Limb (tissue), 2 donors: ENCODE results near the gene NGB.
A peak's percentile ranks its signal among the peaks of the same experiment; 100 is the strongest.
"Not testable (repeated sequence)": the region's sequence is repeated elsewhere in the genome, so short reads cannot be mapped to it uniquely, and the experiment has no call there.

Source experiments
- DNase-seq, 2 donors: peaks; one replicate each; pipeline ENCODE4 v3.0.0-alpha.2; 2016; ENCODE audit errors: extremely low spot score in 2 of 2

NGB gene

GRCh38 chr14:77271113-77271710 is at the start of gene NGB:
Gene NGB, minus strand, starts transcription at chr14:77271206. Its CDS starts 269 bp downstream, at chr14:77270937.
- no peak for DNase-seq

DNA sequence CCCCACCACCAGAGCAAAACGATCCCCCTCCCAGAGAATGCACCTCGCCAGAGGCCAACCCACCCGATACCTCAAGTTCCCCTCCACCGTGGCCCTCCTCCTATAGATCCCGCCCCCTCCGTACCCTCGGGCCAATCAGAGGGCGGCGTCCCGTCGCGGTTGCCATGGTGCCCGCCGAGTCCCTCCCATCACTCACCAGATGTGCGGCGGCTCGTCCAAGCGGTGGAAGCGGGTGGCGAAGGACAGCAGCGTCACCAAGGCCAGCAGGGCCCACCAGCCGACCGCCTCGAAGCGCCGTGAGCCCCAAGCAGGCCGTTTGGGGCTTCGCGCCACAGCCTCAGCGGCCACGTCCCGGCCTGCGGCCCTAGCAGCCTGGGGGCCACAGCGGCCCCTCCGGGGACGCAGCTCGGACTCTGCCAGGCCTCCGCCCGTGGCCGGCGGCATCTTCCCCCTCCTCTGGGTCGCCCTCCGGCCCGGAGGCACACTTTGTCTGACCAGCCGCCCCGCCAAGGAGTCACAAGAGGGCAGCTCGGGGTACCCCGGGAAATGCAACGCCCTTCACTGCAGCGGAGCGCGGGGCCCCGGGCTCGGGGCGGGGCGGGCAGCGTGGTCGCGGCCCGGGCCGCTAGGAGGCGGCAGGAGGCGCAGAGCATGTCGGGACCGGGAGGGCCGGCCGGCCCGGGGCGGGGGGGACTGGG is 49.4 kb upstream of the NGB start, which contains the start of gene POMT2:
POMT2 (minus strand) TSS at position 646 of the 698 bp plus-strand sequence; CDS start at position 444, 202 bp downstream.
- peak; percentile 92 to 96 for DNase-seq

DNA sequence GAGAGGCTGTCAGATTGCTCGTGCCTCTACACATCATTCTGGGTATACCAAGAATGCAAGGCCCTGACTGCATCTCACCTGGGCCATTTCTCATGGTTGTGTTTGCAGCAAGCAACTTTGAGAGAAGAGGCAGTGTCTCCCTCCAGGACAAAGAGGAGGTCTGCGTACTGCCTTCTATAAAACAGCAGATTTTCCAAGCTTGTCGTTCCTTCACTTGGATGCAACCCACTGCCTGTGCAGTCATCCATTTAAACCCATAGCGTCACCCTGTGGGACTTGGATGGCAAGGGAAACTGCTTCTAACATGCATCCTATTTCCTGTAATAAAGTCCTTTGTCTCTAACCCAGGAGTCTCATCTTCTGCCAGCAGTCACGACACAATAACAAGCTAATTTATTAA is 48.4 kb upstream of the NGB start:
- DNase-seq = no peak

GRCh38 chr14:77318756-77319155 is 47.8 kb upstream of the NGB start:
- DNase-seq = not testable (repeated sequence)

- DNase-seq = no peak
Measured at GRCh38 chr14:77318006-77318553, 47.1 kb upstream of the NGB start.

- no peak for DNase-seq
Measured at GRCh38 chr14:77316872-77317301, 45.9 kb upstream of the NGB start.

DNA sequence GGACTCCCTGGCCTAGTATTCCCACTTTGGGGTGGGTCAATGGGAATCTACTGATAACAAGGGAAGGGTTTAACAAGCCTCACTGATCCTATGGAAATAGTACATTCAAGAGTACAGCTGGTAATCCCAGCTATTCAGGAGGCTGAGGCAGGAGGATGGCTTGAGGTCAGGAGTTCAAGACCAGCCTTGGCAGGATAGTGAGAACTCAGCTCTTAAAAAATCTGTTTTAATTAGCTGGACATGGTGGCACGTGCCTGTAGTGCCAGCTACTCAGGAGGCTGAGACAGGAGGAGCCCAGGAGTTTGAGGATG is 45.1 kb upstream of the NGB start:
- no peak for DNase-seq

DNA sequence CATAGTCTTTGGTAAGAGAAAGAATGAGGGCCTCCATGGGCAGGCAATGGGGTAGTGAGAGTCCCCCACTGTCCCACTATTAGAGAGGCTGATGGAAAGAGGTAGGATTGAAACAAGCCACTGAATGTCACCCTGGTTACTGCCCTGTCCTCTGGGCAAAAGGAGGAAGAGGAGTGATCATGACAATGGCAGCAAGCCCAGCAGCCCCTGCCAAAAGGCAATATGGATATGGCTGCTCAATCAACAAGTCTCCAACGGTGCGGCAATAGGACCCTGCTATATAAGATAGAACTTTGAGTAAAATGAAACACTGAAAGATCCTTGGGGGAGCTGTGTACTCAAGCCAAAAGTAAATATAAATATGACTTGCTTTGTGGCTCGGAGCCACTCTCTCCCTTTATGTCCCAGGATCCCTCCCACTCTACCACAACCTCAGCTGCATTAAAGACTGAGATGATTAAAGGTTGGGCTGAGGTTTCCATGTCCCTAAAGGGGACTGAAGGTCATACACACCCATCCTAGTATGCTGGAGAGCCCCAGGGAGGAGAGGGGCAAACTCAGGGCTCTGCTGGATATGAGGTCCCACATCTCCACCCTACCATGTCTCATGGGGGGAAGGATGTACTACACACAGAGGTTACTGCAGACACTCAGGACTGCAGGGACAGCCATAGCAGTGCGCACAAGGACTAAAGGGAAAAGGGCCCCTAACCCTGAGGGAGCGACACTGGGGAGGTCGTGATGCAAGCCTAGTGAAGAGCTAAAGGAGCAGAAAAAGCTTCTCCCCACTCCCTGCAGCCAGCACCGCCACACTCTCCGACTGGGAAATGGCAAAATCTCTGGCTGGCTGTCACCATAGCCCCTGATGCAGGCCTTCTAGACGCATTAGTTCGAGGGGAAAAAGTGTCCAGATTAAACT is 43.8 kb upstream of the NGB start:
- no peak for DNase-seq

- DNase-seq = no peak
Measured at GRCh38 chr14:77314043-77314442, 43.0 kb upstream of the NGB start.

- DNase-seq = no peak
Measured at GRCh38 chr14:77313371-77313770, 42.4 kb upstream of the NGB start.

- no peak for DNase-seq
Measured at GRCh38 chr14:77311217-77311616, 40.2 kb upstream of the NGB start.

- DNase-seq = no peak
Measured at GRCh38 chr14:77310026-77310425, 39.0 kb upstream of the NGB start.

GRCh38 chr14:77309131-77309530 is 38.1 kb upstream of the NGB start:
- DNase-seq = no peak

- DNase-seq = peak in 1 of 2 donors; percentile 65
Measured at GRCh38 chr14:77306851-77307496, 36.0 kb upstream of the NGB start.

GRCh38 chr14:77306416-77306815 is 35.4 kb upstream of the NGB start:
- DNase-seq = peak in 1 of 2 donors; percentile 24

- peak in 1 of 2 donors; percentile 40 for DNase-seq
Measured at GRCh38 chr14:77305696-77306095, 34.7 kb upstream of the NGB start.

DNA sequence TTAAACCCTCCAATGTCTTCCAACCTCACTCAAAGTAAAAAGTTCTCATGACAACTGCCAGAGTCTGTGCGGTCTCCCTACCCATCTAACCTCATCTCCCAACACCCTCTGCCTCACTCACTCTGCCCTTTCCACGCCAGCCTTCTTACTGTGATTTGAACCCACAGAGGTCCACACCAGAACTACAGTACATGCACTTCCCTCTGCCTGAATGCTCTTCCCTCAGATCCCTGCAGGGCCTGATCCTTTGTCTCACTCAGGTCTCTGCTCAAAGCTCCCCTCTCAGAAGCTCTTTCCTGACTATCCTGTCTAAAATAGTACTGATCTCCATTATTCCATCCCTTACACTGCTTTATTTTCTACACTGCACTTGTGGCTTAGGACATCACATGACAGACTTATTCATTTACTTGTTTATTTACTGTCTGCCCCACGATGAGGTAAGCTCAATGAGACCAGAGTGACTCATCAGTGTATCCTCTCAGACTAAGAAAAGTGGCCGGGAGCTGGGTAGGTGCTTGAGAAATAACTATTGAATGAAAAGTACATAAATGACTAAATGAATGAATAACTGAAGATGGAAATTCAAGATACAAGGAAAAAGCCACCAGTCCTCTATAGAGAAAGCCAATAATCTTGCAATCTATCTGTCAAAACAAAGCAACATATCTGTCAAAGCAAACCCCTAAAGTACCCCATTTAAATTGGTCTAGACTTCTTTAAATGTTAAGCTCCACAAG is 32.6 kb upstream of the NGB start:
- no peak for DNase-seq

DNA sequence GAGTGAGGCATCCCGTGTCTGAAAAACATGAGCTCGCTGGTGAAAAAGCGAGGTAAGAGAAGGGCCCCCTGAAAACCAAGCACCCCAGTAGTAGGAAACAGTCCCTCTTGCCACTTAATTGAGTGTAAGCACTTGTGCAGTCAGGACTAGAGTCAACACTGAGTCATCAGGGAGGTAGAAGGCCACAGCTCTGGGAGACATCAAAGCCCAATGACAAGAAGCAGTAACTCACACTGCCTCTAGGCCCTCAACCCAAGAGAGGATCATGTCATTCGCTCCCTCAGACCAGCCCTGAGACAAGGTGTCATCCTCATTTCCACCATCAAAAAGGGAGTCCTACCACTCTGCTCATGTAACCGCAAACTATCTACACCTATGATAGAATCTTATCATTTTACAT is 31.9 kb upstream of the NGB start:
- no peak for DNase-seq

- peak; percentile 74 to 84 for DNase-seq
Measured at GRCh38 chr14:77301103-77301502, 30.1 kb upstream of the NGB start.

DNA sequence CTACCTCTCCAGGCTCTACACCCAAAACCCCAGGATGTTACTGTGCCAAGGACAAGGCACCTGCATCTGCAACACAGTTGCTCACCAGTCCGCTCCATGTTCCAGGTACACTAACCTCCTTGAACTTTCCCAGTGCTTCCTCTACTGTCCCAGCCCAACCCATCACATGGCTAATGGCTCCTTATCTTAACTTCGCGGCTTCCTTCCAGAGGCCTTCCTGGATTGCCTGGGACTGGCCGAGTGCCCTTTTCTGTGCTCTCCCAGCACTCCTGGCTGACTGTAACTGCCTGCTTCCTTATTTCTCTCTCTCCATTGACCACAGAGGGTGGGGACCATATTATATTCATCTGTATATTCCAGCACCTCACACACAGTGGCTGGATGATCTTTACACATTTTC is 28.8 kb upstream of the NGB start:
- no peak for DNase-seq

DNA sequence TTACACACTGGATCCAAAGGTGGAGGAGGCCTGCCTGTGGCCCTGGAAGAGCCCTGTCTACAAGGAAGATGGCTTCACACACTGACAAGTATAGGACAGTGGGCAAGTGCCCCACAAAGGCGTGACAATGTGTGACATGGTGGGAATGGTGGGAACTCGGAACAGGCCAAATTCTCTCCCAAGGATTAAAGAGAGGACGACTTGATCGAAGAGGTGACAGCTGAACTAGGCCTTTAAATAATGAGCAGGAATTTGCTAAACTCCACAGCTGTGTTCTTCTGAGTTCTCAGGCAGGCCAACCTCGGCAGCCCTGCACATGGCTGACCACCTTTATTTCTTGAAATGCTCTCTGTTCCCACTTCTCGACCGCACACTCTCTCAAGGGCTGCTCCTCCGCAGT is 25.9 kb upstream of the NGB start:
- DNase-seq = no peak
